Retinal pigment epithelial cell (primary cell): Measurements from ENCODE around the gene NUB1.
A peak's percentile ranks its signal among the peaks of the same experiment; 100 is the strongest.
"Not testable (repeated sequence)": the region's sequence is repeated elsewhere in the genome, so short reads cannot be mapped to it uniquely, and the experiment has no call there.

Experiments
- DNase-seq: peaks from one replicate; pipeline ENCODE4 v3.0.0-alpha.2; 2010; ENCODE audit warnings: low read depth
- H3K4me3 ChIP-seq: 2 replicates; pipeline ENCODE4 v1.5.1; 2011; ENCODE audit warnings: mild to moderate bottlenecking, low read length, control low read depth, moderate library complexity
- TF ChIP-seq, protein P1 (sequence below): conservative IDR thresholded peaks from 2 replicates; pipeline ENCODE4 v1.5.1; 2011; ENCODE audit warnings: low read depth, low read length, control low read depth, inconsistent platforms

Gene NUB1

DNA sequence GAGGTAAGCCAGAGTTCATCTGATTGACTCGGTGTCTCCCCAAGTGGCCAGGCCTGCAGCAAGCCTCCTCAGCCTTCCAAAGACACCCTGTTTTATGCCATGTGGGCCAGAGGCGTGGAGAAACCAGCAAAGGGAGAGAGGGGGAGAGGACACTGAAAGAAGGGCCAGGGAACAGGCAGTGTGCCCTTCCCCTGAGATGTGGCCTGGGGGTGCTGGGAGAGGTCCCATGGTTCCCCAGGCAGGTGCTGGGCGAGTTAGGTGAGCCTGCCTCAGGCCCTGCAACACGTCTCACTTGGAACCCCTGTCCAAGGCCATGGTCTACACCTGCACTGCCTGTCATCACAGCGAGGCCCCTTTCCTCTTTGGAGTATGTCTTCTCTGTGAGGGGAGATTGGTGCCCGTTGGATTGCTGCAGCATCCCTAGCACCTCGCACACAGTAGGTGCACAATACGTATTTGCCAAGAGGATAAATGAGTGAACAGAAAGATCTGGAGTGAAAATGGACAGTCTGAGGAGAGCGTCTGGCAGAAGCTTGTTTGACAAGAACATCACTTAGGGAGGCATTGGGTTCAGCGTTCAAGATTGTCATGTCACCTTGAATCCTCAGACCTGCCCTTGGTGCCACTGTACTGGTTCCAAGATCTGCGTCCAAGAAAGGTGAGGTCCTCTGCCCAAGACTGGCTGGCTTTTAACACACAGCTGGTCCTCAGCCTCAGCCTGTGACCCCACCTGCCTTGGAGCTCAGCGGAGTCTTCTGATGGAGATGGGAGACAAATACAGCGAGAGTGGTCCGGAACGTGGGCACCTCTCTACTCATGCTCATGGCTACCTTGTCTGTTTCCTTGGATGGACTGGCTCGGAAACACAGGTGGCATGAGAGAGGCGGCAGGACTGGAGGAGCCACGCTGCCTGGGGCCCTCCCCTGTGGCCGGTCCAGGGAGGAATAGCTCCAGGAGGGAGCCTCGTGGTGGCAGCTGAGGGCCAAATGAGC is 39.8 kb upstream of the NUB1 start:
- no peak overlapping the region for H3K4me3 ChIP-seq
- TF ChIP-seq, protein P1, sequence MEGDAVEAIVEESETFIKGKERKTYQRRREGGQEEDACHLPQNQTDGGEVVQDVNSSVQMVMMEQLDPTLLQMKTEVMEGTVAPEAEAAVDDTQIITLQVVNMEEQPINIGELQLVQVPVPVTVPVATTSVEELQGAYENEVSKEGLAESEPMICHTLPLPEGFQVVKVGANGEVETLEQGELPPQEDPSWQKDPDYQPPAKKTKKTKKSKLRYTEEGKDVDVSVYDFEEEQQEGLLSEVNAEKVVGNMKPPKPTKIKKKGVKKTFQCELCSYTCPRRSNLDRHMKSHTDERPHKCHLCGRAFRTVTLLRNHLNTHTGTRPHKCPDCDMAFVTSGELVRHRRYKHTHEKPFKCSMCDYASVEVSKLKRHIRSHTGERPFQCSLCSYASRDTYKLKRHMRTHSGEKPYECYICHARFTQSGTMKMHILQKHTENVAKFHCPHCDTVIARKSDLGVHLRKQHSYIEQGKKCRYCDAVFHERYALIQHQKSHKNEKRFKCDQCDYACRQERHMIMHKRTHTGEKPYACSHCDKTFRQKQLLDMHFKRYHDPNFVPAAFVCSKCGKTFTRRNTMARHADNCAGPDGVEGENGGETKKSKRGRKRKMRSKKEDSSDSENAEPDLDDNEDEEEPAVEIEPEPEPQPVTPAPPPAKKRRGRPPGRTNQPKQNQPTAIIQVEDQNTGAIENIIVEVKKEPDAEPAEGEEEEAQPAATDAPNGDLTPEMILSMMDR = no peak
- no peak for DNase-seq

DNA sequence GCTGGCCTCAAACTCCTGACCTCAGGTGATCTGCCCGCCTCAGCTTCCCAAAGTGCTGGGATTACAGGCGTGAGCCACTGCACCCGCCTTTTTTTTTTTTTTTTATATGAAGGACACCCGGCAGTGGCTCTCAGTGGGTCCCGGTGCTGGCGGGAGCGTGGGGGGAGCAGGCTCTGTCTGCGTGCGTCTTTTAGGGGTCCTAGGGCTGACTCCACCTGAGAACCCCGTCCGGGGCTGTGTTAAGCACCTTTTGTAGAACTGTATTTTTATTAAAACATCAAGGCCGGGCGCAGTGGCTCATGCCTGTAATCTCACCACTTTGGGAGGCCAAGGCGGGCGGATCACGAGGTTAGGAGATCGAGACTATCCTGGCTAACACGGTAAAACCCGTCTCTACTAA is 37.4 kb upstream of the NUB1 start:
- not testable (repeated sequence) for H3K4me3 ChIP-seq, DNase-seq

DNA sequence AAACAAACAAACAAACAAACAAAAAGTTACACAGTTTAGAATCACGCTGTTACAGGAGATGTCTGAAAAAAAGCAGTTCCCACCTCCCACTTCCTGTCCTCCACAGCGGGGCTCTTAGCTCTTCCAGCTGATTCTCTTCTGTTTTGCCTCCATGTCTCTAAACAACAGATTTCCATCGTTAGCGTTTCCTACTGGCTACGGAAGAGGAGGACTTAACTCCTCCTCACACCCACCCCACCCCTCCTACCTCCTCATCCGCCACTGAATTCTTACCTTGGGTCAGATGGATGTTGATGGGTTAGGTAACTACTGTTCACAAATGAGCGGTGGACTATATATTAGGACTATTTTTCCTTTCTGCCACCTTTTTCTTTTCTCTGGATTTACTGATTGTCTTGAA is 36.8 kb upstream of the NUB1 start:
- peak overlapping the region; percentile 17 for H3K4me3 ChIP-seq
- TF ChIP-seq, protein P1 = no peak
- DNase-seq = no peak

DNA sequence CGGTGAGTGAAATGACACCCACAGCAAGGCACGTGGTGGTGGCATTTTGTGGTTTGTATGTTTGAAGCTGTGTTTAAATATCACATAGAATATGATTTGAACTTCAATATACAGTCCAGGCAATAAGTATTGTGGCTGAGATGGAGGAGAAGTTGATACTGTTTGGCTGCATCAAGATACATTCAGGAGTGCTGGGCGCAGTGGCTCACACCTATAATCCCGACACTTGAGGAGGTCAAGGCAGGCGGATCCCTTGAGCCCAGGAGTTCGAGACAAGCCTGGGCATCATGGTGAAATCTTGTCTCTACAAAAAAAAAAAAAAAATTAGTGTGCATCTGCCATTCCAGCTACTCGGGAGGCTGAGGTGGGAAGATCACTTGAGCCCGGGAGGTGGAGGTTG is 35.2 kb upstream of the NUB1 start:
- DNase-seq = no peak
- TF ChIP-seq, protein P1 = no peak
- no peak overlapping the region for H3K4me3 ChIP-seq

DNA sequence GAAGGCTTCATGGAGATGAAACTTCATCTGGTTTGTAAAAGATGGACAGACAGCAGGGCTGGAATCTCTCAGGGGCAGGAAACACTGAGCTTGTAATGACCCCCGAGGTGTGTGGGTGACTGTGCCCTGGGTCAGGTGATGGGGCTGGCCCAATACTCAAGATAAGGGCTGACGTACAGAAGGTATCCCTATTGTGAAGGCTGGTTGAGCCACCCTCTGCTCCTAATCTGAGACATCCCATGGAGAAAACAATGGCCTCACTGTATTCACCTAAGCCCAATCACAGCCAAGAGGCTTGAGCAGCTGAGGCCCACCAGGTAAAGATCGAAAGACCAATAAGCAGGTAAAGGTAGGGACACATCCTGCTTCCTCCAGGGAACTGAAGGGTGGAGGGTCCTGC is 34.8 kb upstream of the NUB1 start:
- H3K4me3 ChIP-seq = no peak overlapping the region
- DNase-seq = no peak
- TF ChIP-seq, protein P1 = no peak

DNA sequence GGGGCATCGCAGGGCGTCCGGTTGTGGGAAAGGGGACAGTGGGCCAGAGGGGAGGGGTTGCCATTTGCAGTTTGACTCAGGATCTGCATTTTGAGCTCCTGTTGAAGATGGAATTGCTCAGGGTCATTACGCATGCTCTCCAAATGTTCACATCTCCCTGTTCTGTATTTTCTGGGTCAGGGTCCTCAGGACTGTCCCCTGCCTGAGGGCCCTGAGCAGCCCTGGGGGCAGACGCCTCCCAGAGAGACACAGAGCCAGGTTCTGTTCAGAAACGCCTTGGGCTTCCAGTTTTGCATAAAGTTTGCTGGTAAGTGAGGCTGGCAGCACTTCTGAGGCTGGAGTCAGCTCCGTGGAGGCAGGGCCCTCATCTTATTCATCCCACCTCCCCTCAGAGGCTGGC is 34.1 kb upstream of the NUB1 start:
- DNase-seq = no peak
- TF ChIP-seq, protein P1 = no peak

DNA sequence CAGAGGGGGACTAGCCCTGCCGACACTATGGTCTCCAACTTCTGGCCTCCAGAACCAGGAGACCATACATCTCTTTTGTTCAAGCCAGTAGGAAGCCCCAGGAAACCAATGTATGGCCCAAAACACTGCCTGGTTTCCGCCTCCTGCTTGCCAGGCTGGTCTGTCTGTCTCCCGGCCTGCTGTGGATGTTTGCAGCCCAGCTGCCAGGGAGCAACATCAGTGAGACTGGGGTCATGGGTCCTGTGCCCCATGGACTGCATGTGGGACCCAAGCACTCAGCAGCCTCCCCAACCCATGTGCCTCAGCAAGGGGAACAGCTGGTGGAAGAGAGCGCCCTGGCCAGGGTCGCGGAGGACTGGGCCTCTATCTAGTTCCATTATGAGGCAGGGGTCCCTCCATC is 33.4 kb upstream of the NUB1 start:
- no peak overlapping the region for H3K4me3 ChIP-seq
- no peak for DNase-seq
- TF ChIP-seq, protein P1 = no peak

More for the DNA sequence above, 34.1 kb upstream of the NUB1 start:
- H3K4me3 ChIP-seq = no peak overlapping the region
